G401 (cell line): ENCODE data around the gene COP1. TPM values are rescaled to one million over a fixed set of nuclear protein-coding genes. Genes with fewer than 3 reads are reported as not detected.
"Not testable (repeated sequence)": the region's sequence is repeated elsewhere in the genome, so short reads cannot be mapped to it uniquely, and the experiment has no call there.

Experiments
- DNase-seq: peaks from one replicate; pipeline ENCODE4 v3.0.0-alpha.2; 2015; ENCODE audit warnings: low spot score
- in situ Hi-C: cut with HindIII; loops from 2 replicates; pipeline ENCODE4 v1.10.0; 2016; ENCODE audit warnings: low sequenced_read_pairs, mixed read lengths
- total RNA-seq: library from RNA; depleted of rRNA; stranded (reverse); fragments of >200 nt; shearing (Covaris generic); gene quantifications from 2 replicates; pipeline ENCODE4 v1.2.3, GENCODE V29; 2014; rRNA removed

Gene COP1
- total RNA-seq: 70.4 and 104 TPM in 2 replicates

DNA sequence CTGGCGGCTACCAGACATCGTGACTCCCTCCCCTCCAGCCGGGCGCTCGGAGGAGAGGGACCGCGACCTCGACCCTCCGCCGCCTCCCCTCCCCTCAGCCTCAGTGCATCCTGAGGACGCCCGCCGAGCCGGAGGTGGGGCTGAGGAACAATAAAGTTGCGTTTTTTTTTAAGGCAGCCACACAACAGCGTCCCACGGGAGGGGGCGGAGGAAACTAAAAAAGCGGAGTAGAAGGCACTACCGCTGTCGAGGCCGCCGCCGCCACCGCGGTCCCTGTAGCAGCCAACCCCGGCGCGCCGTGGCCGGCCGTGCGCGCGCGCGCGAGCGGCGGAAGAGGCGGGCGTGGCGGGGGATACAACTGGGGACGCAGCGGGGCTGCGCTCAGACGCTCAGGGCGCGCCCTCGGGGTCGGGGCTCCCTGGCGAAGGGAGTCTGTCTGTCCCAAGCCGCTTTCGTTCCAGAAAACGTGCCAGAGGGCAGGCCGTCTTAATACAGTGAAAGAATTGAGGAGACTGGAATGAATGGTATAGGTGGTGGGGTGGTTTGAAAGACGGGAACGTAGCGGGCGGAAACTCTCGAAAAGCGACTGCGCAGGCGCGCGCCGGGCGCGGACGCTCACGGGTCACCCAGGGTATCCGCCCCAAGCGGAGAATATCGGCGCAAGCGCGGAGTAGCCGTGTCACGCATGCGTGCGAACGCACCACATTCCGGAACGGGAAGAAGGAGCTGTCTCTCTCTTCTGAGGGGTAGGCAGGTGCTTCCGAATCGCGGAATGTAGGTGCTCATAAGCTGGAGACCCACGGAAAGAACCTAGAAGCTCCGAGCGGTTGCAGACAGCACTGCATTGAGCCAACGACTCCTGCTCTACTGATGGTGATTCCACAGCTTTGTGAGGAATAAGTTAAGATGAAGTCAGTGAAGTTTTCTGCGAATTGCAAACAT is at the start of gene COP1:
Gene COP1 (minus strand): TSS at position 326 of the 942 bp plus-strand sequence. CDS start 308 bp downstream, at position 18.
- in situ Hi-C loops: no loop called here
- DNase-seq: peak; percentile 95

DNA sequence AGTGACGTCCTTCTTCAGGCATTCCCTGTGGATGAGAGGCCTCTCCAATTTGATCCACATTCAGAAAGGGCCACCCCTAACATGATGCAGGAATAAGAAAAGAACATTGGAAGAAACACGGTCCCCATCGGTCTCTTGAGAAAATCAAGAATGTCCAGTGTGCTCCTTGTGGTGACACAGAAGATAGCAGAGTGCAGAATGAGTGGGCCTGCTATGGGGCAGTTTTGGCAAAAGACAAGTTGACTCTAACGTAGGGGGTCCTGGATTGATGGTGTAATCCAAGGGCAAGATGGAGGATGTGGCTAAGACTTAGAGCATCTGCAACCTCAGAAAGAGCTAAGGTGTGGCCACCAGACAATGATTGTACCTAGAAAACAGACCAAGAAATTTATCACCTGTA is 45.1 kb upstream of the COP1 start:
- no peak for DNase-seq
- in situ Hi-C loops: no loop called here

DNA sequence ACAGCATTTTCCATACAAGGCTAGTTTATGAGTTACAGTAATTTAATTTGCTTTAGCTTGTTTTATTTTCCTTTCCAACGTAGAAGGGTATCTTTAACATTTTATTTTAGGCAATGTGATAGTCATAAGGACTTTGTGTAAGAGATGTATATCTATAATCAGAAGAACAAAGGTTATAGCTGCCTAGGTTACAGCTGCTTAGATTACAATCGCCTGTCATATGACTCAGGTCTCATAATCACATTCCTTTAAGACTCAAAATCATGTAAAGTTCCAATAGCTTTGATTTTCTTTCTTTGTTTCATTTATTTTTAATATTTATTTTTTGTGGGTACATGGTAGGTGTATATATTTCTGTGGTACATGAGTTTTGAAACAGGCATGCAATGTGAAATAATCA is 37.8 kb upstream of the COP1 start:
- in situ Hi-C loops: no loop called here
- DNase-seq: no peak

DNA sequence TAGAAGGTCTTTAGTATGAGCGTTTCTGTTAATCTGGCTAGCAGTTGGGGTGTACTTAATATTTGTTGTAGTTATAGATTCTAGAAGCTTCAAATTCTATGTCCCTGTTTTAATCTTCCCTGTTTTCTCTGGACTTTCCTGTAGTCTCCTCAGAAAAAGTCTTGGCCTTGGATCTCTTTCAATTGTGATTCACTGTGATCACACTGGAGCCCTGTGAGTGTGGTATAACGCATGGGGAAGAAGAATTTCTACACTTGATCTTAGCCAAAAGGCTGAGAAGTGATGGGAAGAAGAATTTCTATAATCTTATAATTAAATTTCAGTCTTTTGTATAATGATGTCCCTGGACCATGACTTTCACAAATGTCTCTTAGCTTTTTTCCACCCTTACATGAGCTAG is 36.7 kb upstream of the COP1 start:
- DNase-seq: no peak
- in situ Hi-C loops: no loop called here

DNA sequence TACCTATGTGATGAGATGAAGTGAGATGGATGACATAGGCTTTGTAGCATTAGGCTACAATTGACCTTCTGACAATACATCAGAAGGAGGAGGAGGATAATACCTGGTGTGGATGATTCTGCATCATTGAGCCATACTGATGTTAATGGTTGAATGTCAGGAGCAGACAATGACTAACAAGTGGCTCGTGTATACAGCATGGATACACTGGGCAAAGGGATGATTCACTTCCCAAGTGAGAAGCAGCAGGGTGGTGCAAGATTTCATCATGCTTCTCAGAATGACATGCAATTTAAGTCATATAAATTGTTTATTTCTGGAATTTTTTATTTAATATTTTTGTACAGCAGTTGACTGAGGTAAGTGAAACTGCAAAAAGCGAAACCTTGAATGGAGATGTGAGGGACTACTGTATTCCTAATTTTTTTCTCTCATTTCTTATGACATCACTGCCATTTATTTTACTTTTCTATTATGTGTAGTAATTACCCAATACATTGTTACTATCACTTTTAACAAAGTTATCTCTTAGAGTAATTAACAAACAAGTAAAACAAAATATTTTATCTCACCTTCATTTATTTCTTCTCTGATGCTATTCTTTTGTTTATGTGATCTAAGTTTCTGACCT is 34.4 kb upstream of the COP1 start:
- in situ Hi-C loops: no loop called here
- no peak for DNase-seq

DNA sequence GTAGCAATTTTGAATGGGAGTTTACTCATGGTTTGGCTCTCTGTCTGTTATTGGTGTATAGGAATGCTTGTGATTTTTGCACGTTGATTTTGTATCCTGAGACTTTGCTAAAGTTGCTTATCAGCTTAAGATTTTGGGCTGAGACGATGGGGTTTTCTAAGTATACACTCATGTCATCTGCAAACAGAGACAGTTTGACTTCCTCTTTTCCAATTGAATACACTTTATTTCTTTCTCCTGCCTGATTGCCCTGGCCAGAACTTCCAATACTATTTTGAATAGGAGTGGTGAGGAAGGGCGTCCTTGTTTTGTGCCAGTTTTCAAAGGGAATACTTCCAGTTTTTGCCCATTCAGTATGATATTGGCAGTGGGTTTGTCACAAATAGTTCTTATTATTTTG is 26.6 kb upstream of the COP1 start:
- in situ Hi-C loops, DNase-seq: not testable (repeated sequence)

DNA sequence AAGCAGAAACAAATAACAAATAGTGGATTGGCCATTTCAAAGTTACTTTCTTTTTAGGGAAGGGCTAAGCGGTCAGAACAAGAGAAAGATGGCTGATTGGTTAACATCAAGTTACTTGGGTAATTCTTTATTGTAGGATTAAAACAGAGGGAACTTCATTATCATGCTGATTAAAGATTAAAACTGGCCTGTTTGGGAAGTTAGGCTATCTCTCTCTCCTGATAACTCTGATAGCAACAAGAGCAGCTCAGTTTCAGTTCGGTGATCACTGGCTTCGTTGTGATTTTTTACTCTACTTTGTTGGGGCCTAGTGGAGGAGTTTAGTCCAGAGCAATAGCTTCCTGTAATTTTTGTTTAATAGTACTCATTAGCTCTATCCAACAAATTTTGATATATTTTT is 20.5 kb upstream of the COP1 start:
- in situ Hi-C loops: no loop called here
- no peak for DNase-seq

DNA sequence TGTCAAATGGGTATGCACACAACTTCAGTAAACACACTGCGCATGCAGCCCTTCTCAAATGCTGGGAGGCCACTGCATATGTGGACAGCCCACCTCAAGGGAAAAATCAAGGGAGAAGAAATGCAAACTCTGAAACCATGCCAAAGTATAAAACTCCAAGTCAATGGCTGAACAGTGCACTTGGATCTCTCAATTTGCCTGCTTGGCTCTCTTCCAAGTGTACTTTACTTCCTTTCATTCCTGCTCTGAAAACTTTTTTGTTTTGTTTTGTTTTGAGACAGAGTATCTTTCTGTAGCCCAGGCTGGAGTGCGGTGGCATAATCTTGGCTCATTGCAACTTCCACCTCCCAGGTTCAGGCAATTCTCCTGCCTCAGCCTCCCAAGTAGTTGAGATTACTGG is 18.8 kb upstream of the COP1 start:
- DNase-seq: no peak
- in situ Hi-C loops: no loop called here

DNA sequence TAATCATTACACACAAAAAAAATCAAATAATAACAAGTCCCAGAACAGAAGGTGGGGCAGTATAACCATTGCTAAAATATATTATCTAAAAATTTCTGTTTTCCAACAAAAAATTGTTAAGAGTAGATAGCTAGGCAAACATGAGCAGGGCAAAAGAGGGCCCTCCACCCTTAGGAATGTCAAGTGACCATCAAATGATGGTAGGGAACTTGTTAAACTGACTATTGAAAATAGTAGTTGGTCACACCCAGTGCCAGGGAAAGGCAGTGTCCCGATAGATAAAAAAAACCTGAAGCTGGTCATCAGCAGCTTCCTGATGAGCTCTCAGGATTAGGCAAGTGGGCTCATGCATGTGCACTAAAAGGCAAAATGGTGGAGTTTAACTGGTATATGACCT is 18.4 kb upstream of the COP1 start:
- DNase-seq: no peak
- in situ Hi-C loops: no loop called here

DNA sequence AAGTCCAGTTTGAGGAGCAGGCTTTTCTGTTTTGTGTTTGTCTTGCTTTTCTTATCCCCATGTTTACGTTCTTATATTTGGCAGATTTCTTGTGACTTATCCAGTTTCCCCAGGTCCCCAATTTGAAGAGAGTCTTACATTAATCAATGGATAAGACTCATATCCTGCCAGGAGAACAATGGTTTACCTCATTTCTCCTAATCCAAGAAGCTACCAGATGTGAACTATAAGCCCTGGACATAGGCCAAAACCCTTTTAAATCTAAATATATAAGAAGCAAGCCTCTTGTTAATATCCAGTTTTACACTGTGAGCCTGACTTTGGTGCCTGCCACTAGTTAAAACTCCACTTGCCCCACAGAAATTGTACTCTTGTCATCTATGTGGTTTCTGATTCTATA is 15.1 kb upstream of the COP1 start:
- DNase-seq: no peak
- in situ Hi-C loops: no loop called here

DNA sequence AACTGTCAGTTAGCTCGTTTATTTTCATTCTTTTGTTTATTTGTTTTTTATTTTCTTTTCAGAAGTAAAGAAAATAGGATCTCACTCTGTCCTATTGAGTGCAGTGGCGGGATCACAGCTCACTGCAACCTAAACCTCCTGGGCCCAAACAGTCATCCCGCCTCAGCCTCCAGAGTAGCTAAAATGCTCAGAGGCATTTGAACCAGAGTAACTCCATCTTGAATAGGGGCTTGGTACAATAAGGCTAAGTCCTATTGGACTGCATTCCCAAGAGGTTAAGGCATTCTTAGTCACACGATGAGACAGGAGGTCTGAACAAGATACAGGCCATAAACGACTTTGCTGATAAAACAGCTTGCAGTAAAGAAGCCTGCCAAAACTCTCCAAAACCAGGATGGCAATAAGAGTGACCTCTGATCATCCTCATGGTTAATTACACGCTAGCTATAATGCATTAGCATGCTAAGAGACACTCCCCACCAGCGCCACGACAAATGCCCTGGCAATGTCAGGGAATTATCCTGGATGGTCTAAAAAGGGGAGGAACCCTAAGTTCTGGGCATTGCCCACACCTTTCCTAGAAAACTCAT is 13.1 kb upstream of the COP1 start:
- in situ Hi-C loops: no loop called here
- DNase-seq: no peak

DNA sequence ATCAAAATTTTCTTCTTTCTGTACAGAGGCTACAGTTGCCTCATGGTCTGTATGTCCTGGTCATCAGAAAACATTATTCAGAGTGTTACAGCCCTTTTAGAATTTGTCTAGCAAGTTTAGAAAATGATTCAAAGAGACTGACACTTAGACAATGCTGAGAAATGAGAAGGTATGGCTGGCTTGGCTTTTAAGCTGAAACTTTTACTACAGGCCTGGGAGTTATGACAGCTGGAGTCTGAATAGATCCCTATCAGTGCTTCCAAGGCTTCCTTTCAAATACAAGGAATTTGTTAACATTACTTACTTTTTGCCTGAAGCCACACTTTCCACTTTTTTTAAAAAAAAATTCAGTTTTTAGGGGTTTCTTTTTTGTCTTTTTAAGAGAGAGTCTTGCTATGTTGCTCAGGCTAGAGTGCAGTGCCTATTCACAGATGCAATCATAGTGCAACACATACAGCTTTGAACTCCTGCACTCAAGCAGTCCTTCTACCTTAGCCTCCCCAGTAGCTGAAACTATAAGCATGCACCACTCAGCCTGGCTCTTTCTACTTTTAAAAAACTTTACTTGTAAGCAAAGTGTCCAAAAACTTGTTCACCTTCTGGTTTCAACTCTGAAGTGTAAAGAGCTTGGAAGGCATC is 10.5 kb upstream of the COP1 start:
- no peak for DNase-seq
- in situ Hi-C loops: no loop called here

DNA sequence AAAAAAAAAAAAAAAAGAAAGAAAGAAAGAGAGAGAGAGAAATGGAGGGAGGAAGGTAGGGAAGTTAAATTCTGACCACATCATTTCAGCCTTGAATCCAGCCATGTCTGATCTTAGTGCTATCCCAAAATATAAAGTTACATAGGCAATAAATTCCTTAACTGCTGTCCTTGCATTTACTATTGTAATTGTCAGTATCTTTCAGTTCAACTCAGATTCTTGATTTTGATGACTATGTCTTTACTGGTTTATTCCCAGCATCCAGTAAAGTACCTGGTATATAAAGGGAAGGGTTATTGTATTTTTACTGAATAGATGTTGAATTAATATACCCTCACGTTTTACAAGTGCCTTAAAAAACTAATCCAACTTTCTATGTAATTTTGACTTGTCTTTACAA is 8.9 kb upstream of the COP1 start:
- in situ Hi-C loops: no loop called here
- no peak for DNase-seq

DNA sequence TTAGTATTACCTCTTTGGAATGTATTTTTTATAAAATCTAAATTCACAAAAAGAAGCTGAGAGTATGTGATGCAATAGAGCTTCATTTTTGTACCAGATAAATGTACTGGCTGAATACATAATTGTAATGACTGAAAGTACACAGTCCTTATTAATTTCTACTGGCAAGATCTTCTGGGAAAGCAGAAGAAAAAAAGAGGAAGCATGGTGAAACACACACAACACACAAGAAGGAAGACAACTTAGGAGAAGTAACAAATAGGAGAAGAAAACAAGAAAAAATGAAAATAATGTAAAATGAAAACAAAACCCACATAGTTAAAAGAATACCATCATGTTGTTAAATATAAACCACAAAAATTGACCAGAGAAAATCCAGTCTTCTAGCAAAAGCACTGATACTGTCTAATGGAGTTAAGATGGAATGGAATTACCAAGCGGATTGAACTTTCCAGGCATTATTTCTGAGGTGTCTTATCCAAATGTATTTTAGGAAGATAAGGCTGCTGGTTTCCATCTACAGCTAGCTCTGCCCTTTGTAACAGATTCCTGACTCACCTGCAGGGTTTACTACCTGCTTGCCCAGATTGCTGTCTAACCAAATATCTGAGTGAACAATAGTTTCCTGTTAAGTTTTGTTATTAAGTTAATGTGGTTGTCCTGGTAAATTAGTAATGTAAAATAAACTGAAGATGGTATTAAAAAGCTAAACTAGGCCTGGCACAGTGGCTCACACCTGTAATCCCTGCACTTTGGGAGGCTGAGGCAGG is 4.5 kb upstream of the COP1 start:
- DNase-seq: no peak
- in situ Hi-C loops: no loop called here

DNA sequence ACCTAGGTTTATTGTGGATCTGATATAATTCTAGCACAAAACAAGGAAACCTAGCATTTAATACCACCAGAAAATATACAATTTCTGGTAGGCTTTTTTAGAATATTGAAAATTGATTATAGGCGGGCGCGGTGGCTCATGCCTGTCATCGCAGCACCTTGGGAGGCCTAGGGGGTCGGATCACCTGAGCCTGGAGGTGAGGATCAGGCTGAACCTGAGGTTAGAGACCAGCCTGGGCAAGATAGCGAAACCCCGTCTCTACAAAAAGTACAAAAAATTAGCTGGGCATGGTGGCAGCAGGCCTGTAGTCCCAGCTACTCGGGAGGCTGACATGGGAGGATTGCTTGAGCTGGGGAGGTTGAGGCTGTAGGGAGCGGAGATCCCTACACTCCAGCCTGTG is 948 bp upstream of the COP1 start:
- in situ Hi-C loops: no loop called here
- DNase-seq: no peak

DNA sequence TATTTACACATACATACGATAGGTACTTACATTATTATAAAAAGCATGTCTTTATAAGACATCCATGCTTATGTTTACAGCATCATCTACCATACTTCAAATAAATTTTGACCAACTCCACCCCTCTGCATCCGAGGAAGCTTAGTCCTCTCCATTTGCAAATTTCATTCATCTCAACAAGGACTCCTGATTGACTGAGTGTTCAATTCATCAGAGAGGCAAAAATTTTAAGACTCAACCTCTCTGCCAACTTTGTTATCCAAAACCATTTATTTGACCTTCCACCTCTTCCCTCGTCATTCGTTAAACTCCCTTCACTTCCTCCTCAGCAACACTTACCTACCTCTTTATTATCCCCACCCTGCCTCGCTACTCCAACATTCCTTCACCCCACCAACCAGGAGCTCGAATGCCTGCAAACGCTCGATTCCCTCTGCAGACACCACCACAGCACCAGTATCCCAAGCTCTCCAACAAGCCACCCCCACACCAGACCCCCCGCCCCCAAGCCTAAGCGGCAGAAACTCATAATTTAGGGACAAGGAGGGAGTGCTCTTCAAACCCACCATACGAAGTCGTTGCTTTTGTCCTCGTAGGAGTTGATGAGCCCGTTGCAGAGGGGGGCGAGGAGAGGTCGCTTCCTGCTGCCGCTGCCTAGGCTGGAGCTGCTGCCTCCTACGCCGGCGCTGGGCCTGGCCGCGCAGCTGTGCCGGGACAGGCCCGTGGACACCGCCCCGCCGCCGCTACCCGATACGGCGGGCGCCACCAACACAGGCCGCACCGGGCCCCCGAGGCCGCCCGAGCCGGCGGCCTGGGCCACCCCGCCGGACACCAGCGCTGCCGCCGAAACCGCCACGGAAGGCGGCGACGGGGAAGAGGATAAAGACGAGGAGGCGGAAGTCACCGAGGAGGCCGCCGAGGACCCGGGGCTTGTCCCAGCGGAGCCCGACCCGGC is 803 bp downstream of the COP1 start:
- in situ Hi-C loops: no loop called here
- peak; percentile 43 for DNase-seq

DNA sequence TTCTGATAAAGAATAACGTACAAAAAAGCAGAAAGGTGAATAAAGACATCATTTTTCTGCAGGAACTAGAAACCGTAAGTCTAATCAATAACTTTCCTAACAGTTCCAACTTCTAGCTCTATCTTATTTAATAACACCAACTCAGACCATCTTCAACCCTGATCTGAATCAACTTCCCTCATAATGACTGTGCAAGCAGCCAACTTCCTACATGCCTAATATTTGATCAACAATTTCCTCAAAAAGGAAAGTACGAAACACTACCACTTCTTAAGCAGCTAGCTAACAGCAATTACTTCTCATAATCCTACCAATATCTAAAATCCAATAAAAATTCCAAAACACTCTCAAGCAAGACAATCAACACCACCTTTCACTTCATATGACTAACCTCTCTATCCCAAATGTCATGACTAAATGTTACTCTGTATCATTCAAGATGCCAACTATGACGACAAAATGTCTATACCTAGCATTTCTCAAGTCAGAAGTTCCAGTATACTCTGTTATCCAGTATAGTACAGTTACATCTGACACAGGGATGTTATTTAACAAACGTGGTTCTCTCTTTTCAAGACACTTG is 1.7 kb downstream of the COP1 start:
- in situ Hi-C loops: no loop called here
- DNase-seq: no peak

DNA sequence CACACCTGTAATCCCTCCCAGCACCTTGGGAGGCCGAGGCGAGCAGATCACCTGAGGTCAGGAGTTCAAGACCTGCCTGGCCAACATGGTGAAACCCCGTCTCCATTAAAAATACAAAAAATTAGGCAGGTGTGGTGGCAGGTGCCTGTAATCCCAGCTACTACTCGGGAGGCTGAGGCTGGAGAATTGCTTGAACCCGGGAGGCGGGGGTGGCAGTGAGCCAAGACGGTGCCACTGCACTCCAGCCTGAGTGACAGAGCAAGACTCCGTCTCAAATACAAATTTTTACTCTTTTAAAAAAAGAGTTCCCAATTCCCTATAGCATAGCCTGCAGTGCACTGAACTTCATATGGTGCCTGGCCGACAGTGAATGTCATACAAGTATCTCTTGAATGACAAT is 2.4 kb downstream of the COP1 start:
- in situ Hi-C loops: not testable (repeated sequence)

More for the DNA sequence above, 2.4 kb downstream of the COP1 start:
- not testable (repeated sequence) for DNase-seq
